B cell (primary cell): Measurements from ENCODE around the gene ZFPM1.

ENCODE experiments used
- EZH2 ChIP-seq: IDR thresholded peaks from 2 replicates; pipeline ENCODE4 v1.6.1; 2012; ENCODE audit warnings: borderline replicate concordance, low read depth, mild to moderate bottlenecking, moderate library complexity, low read length; ENCODE audit not compliant: insufficient read depth, poor library complexity, severe bottlenecking
- TF ChIP-seq, protein P1 (sequence below): fragments of 200-600 bp; IDR thresholded peaks from one replicate; pipeline ENCODE4 v1.8.0; 2022; ENCODE audit warnings: antibody characterized with exemption, mild to moderate bottlenecking

DNA sequence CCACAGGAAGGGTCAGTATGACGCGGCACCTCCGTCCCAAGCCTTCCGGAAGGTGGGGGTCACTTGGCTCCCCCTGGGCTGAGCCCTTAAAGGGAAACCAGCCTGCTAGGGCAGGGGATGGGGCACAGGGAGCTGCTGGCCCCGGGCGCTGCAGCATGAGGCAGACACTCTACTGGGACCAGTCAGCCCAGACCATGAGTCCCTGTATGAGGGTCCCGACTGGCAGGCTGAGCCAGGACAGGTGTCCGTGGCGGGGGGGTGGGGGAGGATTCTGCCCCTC lies 73.8 kb downstream of the ZFPM1 start:
- TF ChIP-seq, protein P1, sequence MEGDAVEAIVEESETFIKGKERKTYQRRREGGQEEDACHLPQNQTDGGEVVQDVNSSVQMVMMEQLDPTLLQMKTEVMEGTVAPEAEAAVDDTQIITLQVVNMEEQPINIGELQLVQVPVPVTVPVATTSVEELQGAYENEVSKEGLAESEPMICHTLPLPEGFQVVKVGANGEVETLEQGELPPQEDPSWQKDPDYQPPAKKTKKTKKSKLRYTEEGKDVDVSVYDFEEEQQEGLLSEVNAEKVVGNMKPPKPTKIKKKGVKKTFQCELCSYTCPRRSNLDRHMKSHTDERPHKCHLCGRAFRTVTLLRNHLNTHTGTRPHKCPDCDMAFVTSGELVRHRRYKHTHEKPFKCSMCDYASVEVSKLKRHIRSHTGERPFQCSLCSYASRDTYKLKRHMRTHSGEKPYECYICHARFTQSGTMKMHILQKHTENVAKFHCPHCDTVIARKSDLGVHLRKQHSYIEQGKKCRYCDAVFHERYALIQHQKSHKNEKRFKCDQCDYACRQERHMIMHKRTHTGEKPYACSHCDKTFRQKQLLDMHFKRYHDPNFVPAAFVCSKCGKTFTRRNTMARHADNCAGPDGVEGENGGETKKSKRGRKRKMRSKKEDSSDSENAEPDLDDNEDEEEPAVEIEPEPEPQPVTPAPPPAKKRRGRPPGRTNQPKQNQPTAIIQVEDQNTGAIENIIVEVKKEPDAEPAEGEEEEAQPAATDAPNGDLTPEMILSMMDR = no peak
- TF ChIP-seq EZH2 = no peak
